Activated naive CD4-positive, alpha-beta T cell treated with anti-CD3 and anti-CD28 coated beads, Interleukin-2, amount 10 ng/mL, durations not matched to agents 7 days and 5 days (primary cell): ENCODE results near the gene SLC12A7.

ENCODE experiments used
- CTCF ChIA-PET: fragments of 350-600 bp; sonication (Branson Sonifier 250); formaldehyde crosslinking; loops from one replicate; lab custom pipeline; 2021; ENCODE audit warnings: antibody characterized with exemption; lab: Charles Lee
- DNase-seq: peaks from one replicate; pipeline ENCODE4 v3.0.0-alpha.2; 2020
- H3K27ac Mint-ChIP-seq: one replicate; pipeline ENCODE4 v1.8.0; 2021; ENCODE audit warnings: mild to moderate bottlenecking, moderate library complexity, mixed read lengths
- H3K27me3 Mint-ChIP-seq: one replicate; pipeline ENCODE4 v1.8.0; 2021; ENCODE audit warnings: mild to moderate bottlenecking, mixed read lengths
- H3K36me3 Mint-ChIP-seq: one replicate; pipeline ENCODE4 v1.8.0; 2021; ENCODE audit warnings: mixed read lengths
- H3K4me1 Mint-ChIP-seq: one replicate; pipeline ENCODE4 v1.8.0; 2021; ENCODE audit warnings: mixed read lengths
- H3K4me3 Mint-ChIP-seq: one replicate; pipeline ENCODE4 v1.8.0; 2021; ENCODE audit warnings: mild to moderate bottlenecking, moderate library complexity, mixed read lengths
- H3K9me3 Mint-ChIP-seq: one replicate; pipeline ENCODE4 v1.8.0; 2021; ENCODE audit warnings: mixed read lengths

SLC12A7 gene

DNA sequence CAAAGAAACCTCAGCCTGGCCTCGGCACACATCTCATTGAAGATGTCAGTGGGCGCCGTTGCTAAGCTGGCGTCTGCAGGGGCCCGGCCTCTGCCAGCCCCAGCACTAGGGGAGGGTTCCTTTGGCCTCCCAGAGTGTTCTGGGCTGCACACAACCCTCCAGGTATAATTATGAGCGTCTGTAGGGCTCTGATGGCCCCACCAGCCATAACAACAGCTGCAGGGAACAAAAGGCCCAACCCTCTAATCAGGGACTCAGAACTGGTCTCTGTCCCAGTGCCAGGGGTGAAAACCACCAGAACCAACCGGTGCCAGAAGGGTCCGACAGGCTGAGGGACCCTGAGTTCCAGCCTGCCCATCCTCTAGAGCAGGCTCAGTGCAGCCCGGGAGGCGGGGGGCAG, 39.5 kb upstream of the SLC12A7 start:
- CTCF ChIA-PET: interaction anchor here (2.0 kb wide), 1 partner anchor 11 kb away, joined by 10 read pairs; no protein-coding TSS in a partner anchor
- Mint-ChIP-seq H3K36me3 (no peaks in the 10 kb centered on the region), H3K4me3 (no peak overlapping the region), H3K27me3 (peaks cover 56% of the 10 kb centered on the region), H3K27ac (no peak overlapping the region), H3K4me1 (peaks cover 4% of the 10 kb centered on the region), H3K9me3 (no peaks in the 10 kb centered on the region)
- DNase-seq: no peak

DNA sequence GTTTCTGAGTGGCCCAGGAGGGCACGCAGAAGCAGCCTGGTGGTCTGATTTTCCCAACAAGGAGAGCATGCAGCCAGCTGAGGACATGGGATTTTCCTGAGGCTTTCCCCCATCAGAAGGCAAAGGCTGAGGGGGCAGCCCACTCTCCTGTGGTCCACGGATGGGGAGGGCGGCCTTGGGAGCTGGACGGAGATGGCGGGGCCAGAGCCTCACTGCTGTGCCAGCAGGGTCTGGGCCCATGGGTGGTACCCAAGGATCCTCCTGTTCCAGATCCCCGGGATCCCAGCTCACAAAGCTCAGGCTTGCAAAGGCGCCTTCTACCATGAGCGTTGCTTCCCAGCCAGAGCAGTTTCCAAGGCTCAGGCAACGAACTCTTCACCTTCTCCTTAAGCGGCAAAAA, 39.0 kb upstream of the SLC12A7 start:
- Mint-ChIP-seq H3K4me1 (peaks cover 4% of the 10 kb centered on the region), H3K27me3 (peaks cover 52% of the 10 kb centered on the region), H3K36me3 (no peaks in the 10 kb centered on the region), H3K9me3 (no peaks in the 10 kb centered on the region), H3K4me3 (no peak overlapping the region), H3K27ac (no peak overlapping the region)
- DNase-seq: no peak
- CTCF ChIA-PET: interaction anchor here (1.3 to 2.0 kb wide), 3 partner anchors 10 to 227 kb away, joined by 4 to 10 read pairs (median 7); no protein-coding TSS in a partner anchor

DNA sequence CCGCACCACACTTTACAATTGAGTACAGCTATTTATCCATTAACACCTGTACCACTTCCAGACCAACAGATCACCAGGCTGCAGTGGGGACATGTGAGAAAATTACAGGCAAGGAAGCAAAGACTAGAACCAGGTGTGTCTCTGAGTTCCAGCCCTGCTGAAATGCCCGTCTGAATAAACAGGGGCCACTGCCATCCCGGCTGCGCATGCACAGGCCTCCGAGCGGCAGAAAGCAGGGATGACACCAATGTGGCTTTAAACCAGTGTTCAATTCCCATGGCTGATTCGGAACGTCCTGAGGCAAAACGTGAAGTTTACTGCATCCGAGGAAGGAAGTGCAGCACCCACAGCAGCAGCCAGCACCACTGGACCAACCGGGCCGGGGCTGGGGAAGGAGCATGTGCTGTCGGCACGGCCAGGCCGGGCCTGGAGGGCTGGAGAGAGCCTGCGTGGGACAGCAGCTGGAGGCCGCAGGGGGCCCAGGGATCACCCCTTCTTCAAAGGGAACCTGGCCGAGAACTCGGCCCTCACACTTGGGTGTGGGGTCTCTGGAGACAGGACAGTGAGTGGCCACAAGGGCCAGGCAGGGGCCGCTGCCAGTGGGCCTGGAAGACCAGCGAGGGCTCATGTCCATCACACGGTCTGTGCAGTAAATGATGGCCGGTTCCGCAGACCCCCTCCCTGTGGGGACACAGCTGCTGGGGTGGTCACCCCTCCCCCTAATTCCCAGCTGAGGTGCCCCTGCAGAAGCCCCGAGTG, 33.0 kb upstream of the SLC12A7 start:
- DNase-seq: no peak
- no peak overlapping the region for H3K4me3 Mint-ChIP-seq
- peaks cover 5% of the 10 kb centered on the region for H3K4me1 Mint-ChIP-seq

DNA sequence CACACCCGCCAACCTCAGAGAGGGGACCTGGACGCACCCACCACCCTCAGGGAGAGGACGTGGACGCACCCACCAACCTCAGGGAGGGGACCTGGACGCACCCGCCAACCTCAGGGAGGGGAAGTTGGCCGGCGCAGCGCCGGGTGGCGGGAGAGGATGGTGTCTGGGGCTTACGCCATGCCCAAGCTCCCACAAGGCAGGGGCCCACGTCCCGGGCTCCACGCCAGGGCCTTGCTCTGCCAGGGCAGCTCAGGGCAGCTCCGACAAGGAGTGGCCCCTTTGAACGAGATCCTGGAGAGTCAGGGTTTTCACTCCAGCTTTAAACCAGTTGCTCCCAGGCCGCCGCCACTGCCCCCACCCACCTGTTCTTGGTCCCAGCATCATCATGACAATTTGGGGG, 32.2 kb upstream of the SLC12A7 start:
- Mint-ChIP-seq H3K4me1 (peaks cover 5% of the 10 kb centered on the region), H3K4me3 (no peak overlapping the region), H3K9me3 (no peaks in the 10 kb centered on the region), H3K36me3 (no peaks in the 10 kb centered on the region), H3K27ac (no peak overlapping the region), H3K27me3 (peaks cover 29% of the 10 kb centered on the region)
- CTCF ChIA-PET: interaction anchor here (0.7 kb wide), 1 partner anchor 11 kb away, joined by 3 read pairs; no protein-coding TSS in a partner anchor
- DNase-seq: no peak

More for the DNA sequence above, 33.0 kb upstream of the SLC12A7 start:
- Mint-ChIP-seq H3K36me3 (no peaks in the 10 kb centered on the region), H3K27ac (no peak overlapping the region), H3K9me3 (no peaks in the 10 kb centered on the region), H3K27me3 (peaks cover 27% of the 10 kb centered on the region)
- CTCF ChIA-PET: interaction anchor here (0.7 kb wide), 1 partner anchor 12 kb away, joined by 3 read pairs; no protein-coding TSS in a partner anchor

DNA sequence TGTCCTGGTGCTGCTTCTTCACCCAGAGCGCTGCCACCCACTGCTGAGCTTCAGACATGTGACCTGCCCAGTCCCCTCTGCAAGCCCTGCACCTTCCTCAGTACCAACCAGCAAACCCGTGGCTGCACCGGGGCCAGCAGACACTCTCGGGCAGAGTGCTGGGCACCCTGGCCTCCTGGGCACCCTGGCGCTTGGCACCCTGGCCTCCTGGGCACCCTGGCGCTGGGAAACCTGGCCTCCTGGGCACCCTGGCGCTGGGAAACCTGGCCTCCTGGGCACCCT, 31.7 kb upstream of the SLC12A7 start:
- no peak for DNase-seq
- Mint-ChIP-seq H3K9me3 (no peaks in the 10 kb centered on the region), H3K27me3 (peaks cover 29% of the 10 kb centered on the region), H3K36me3 (no peaks in the 10 kb centered on the region), H3K27ac (no peak overlapping the region), H3K4me3 (no peak overlapping the region), H3K4me1 (peaks cover 5% of the 10 kb centered on the region)
- CTCF ChIA-PET: interaction anchor here (1.0 kb wide), 1 partner anchor 222 kb away, joined by 3 read pairs; no protein-coding TSS in a partner anchor

DNA sequence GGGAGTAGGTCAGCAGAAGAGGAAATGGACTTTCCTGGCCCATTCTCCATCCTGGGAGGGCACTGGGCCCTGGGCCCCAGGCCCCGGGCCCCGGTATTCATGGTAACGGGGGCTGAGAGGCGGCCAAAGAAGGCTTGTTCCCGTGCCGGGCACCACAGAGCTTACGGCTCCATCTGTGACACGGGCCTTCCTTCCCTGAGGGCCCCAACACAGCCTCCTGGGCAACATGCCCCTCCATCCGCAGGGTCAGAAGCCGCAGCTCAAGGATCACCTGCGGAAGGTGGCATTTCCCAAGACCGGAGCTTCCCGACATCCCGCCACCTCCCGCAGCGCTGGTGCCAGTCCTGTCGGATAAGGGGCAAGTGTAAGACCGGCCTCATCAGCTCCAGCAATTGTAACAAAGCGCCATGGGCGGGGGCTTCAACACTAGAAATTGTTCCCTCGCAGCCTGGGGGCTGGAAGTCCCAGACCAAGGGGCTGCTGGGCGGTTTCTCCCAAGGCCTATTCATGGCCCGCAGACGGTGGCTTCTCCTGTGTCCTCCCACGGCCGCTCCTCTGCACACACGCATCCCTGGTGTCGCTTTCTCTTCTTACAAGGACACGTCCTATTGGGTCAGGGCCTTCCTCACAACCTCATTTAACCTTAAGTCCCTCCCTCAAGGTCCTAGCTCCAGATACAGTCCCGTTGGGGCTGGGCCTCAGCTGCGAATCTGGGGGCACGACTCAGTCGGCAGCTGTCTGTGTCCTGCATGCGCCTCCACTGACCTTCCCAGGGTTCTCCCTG, 31.2 kb upstream of the SLC12A7 start:
- H3K4me3 Mint-ChIP-seq: no peak overlapping the region
- CTCF ChIA-PET: interaction anchor here (1.0 kb wide), 1 partner anchor 221 kb away, joined by 3 read pairs; no protein-coding TSS in a partner anchor
- H3K36me3 Mint-ChIP-seq: no peaks in the 10 kb centered on the region
- H3K9me3 Mint-ChIP-seq: no peaks in the 10 kb centered on the region
- H3K4me1 Mint-ChIP-seq: peaks cover 9% of the 10 kb centered on the region
- H3K27ac Mint-ChIP-seq: no peak overlapping the region
- no peak for DNase-seq
- H3K27me3 Mint-ChIP-seq: peaks cover 29% of the 10 kb centered on the region

DNA sequence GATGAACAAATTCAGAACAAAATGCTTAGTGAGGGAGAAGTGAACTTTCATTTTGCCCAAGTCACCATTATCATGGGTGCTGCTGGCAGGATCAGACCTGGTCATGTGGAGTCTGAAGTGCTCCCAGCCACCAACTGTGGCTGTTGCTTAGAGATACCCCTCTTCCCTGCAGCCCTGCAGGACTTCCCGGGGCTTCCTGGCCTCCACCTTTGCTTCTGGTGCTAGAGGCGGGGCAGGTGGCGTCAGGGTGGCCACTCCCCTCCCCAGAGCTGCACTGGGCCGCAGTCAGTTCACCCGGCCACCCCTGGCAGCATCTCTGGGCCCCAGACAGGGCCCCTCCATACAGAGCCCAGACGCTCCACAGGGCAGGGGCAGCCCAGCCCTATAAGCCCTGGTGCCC, 30.0 kb upstream of the SLC12A7 start:
- no peak overlapping the region for H3K27ac Mint-ChIP-seq
- no peaks in the 10 kb centered on the region for H3K36me3 Mint-ChIP-seq
- H3K4me1 Mint-ChIP-seq: peaks cover 12% of the 10 kb centered on the region
- CTCF ChIA-PET: interaction anchor here (1.5 to 4.5 kb wide), 4 partner anchors 130 to 221 kb away, joined by 4 to 41 read pairs (median 13); no protein-coding TSS in a partner anchor
- H3K4me3 Mint-ChIP-seq: no peak overlapping the region
- H3K9me3 Mint-ChIP-seq: peaks cover 3% of the 10 kb centered on the region
- DNase-seq: no peak
- H3K27me3 Mint-ChIP-seq: peaks cover 35% of the 10 kb centered on the region

DNA sequence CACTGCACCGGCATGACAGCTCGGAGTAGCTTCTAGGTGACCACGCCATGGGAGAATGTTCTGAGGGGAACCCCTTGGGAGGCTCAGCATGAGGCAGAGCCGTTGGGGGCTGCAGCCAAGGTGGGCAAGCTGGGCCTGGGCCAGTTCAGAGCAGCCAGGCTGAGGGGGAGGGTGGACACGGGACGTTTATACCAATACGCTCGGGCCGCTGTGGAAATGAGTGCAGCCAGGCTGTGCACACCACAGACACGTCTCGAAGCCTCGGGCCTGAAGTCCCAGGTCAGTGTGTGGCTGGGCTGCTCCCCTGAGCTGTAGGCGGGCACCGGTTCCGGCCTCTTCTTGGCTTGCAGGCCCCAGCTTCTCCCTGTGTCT, 28.9 kb upstream of the SLC12A7 start:
- Mint-ChIP-seq H3K36me3 (no peaks in the 10 kb centered on the region), H3K27ac (no peak overlapping the region)

DNA sequence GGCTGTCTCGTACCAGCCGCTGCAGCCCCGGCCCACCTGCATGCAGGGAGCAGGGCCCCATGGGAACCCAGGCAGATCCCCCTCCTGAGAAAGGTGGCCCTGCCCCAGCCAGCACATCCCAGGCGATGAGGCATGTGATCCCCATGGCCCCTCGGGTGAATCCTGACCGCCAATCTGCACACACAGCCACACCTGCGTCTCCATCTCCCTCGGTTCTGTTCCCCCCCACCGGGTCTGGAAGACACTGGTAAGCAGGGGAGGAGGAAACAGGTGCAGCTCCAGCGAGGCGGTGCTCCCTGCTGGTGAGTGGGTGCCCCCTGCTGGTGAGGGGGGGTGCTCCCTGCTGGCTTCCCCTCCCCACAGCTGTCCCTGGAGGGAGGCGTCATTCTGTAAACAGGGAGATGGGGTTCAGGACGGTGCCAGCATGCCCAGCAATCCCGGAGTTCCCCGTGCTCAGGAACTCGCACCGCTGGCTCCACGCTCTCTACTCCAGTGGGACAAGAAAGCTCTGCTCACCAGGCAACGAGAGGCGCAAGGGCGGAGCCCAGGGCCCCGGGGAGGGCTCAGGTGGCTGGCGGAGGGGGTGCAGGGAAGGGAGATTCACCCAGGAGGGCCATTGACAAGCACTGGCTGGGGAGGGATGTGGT, 28.4 kb upstream of the SLC12A7 start:
- no peak overlapping the region for H3K4me3 Mint-ChIP-seq

More for the DNA sequence above, 28.9 kb upstream of the SLC12A7 start:
- H3K4me1 Mint-ChIP-seq: peaks cover 12% of the 10 kb centered on the region
- peaks cover 43% of the 10 kb centered on the region for H3K27me3 Mint-ChIP-seq
- H3K4me3 Mint-ChIP-seq: no peak overlapping the region
- CTCF ChIA-PET: interaction anchor here (0.8 to 4.5 kb wide), 15 partner anchors 9 to 234 kb away, joined by 3 to 41 read pairs (median 7); no protein-coding TSS in a partner anchor
- DNase-seq: no peak
- H3K9me3 Mint-ChIP-seq: peaks cover 12% of the 10 kb centered on the region

DNA sequence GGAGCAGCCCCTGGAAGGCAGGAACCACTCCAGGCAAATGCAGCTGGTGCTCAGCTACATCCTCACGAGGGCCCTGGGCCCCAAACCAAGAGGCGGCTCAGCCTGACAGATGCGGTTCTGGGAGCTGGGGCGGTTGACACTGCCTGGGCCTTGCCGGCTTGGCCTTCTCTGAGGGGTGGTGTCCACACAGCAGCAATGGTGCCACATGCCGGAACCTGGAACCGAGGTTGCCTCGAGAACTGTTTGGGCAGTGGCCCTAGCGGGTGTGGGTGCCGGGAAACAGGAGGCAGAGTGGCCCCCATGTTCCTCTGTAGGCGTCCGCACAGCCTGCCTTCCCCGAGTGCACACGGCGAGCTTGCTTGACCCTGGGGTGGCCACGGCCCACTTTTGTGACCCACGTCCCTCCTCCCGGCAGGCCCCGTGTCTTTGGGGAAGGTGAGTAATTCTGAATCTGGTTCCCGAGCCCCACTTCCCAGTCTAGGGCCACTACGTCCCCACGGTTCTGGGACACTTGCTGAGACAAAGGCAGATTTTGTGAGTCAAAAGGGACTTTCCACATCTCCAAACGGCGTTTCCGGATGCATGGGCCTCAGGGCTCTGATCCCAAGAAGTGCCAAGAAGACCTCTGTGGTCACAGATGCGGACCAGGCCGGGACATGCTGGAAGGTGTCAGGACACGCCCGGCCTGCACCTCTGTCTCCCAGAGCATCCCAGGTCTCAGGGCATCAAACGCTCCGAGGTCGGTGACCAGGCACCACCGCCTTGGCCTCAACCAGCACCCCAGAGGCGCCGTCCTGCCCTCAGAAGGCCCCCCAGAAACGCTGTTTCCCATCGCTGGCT, 27.7 kb upstream of the SLC12A7 start:
- Mint-ChIP-seq H3K9me3 (peaks cover 12% of the 10 kb centered on the region), H3K27me3 (peaks cover 48% of the 10 kb centered on the region), H3K27ac (no peak overlapping the region), H3K4me3 (no peak overlapping the region), H3K36me3 (no peaks in the 10 kb centered on the region), H3K4me1 (peaks cover 12% of the 10 kb centered on the region)
- CTCF ChIA-PET: interaction anchor here (0.6 to 4.5 kb wide), 17 partner anchors 9 to 228 kb away, joined by 3 to 41 read pairs (median 4); no protein-coding TSS in a partner anchor
- no peak for DNase-seq

More for the DNA sequence above, 28.4 kb upstream of the SLC12A7 start:
- Mint-ChIP-seq H3K36me3 (no peaks in the 10 kb centered on the region), H3K9me3 (peaks cover 12% of the 10 kb centered on the region), H3K4me1 (peaks cover 12% of the 10 kb centered on the region), H3K27ac (peak overlapping the region; percentile 8), H3K27me3 (peaks cover 47% of the 10 kb centered on the region)
- CTCF ChIA-PET: interaction anchor here (0.6 to 4.5 kb wide), 21 partner anchors 9 to 233 kb away, joined by 3 to 41 read pairs (median 4); no protein-coding TSS in a partner anchor
- peak; percentile 92 for DNase-seq

DNA sequence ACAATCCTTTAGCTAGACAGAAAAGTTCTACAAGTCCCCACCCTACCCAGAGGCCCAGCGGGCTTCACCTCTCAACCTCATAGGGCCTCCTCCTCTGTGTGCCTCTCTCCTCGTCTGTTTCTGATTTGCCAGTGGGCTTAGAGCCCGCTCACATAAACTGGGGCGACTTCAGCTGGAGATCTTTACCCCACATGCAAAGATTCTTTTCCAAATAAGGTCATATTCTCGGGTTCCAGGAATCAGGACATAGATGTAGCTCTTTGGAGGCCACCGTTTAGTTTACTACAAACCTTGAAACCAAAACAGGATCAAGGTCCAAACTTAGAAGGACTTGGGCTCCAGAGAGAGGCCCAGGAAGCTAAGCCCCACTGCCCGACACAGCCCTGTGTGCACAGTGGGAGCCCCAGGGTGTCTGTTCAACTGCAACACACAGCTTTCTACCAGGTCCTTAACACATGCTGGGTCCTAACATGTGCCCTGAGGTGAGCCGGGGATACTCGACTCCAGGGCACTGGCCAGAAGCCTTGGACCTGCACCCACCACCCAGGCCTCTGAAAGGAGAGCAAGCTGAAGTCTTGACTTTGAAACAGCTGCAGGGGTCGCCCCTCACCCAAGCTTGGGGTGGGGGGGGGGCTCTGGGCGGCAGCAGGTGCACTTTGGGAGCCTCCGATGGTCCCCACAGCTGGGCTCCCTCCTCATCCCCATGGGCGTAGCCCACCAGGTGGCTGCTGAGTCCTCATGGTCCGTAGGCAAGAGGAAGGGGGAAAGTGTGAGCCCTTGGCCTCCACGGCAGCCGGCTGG, 26.8 kb upstream of the SLC12A7 start:
- Mint-ChIP-seq H3K4me3 (no peak overlapping the region), H3K27me3 (peaks cover 53% of the 10 kb centered on the region), H3K9me3 (peaks cover 12% of the 10 kb centered on the region), H3K36me3 (no peaks in the 10 kb centered on the region), H3K27ac (no peak overlapping the region), H3K4me1 (peaks cover 12% of the 10 kb centered on the region)
- CTCF ChIA-PET: interaction anchor here (0.9 to 4.5 kb wide), 7 partner anchors 15 to 469 kb away, joined by 3 to 41 read pairs (median 6); no protein-coding TSS in a partner anchor
- no peak for DNase-seq

DNA sequence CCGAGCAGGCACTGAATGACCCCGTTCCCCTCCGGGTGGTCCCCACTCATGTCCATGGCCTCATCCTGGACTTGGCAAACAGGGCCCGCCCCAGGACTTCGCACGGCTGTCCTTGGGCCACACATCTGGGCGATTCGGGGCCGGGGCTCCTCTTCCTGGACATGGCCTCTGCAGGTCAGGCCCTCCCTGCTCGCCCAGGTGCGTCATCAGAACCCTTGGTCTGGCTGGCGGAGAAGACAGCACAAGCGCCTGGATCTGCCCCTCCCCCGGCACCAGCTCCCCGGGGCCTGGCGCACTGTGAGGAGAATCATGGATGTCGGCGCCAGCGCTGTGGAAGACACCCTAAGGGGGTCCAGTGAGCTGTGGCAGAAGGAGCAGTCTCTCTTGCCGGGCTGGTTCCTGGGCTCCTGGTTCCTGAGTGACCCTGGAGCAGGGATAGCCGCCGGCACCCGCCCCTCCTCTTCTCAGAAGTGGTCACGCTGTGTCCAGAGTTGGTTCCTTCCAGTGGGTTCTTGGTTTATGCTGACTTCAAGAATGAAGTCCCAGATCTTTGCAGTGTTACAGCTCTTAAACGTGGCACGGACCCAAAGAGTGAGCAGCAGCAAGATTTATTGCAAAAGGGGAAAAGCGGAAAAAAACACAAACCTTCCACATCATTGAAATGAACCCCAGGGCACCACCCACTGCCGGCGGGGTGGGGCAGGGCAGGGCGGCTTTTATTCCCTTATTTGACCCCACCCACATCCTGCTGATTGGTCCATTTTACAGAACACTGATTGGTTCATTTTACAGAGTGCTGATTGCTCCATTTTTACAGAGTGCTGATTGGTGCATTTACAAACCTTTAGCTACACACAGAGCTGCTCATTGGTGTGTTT, 25.9 kb upstream of the SLC12A7 start:
- Mint-ChIP-seq H3K27me3 (peaks cover 57% of the 10 kb centered on the region), H3K36me3 (no peaks in the 10 kb centered on the region), H3K4me3 (no peak overlapping the region), H3K4me1 (peaks cover 12% of the 10 kb centered on the region), H3K27ac (no peak overlapping the region), H3K9me3 (peaks cover 12% of the 10 kb centered on the region)
- CTCF ChIA-PET: interaction anchor here (0.9 to 4.5 kb wide), 6 partner anchors 15 to 469 kb away, joined by 3 to 41 read pairs (median 4); no protein-coding TSS in a partner anchor
- DNase-seq: peak; percentile 38
